K562 (cell line): ENCODE measurements around the gene HOXA2. TPM values are rescaled to one million over a fixed set of nuclear protein-coding genes. Genes with fewer than 3 reads are reported as not detected.

Experiments used
- ATAC-seq: fragments of 200-7000 bp; cut with Tn5 transposase; 3 replicates; pipeline ENCODE4 v1.9.1; 2020; ENCODE audit warnings: moderate library complexity
- BruUV-seq: library from RNA; stranded (reverse); fragments of 400-500 nt; replicated peaks from 2 replicates; lab custom pipeline; 2021; lab: Mats Ljungman, UMichigan
- CTCF ChIA-PET: fragments of 300-600 bp; formaldehyde crosslinking; extraction: SDS; loops from one replicate; lab custom pipeline; 2021; ENCODE audit warnings: low intra/inter-chr PET ratio; lab: Yijun Ruan, JAX
- POLR2A ChIA-PET: fragments of 300-600, 350-650 bp; sonication (Branson Sonifier 250); formaldehyde crosslinking; extraction: SDS; loops from one replicate; lab custom pipeline; 2021; ENCODE audit warnings: antibody characterized with exemption, inconsistent platforms; lab: Yijun Ruan, JAX
- DNase-seq, 4 experiments: peaks; one replicate each; pipeline versions ENCODE4 v3.0.0 to v3.0.0-alpha.2; 2011 to 2018; ENCODE audit warnings: low spot score in 3 of 4, mixed read lengths in 3 of 4; ENCODE audit errors: extremely low read depth in 1 of 4
- FAIRE-seq: peaks from 2 replicates; lab custom pipeline; 2011; peaks lifted over from hg19 to GRCh38; lab: Jason Lieb, UNC
- H2AFZ ChIP-seq: 2 replicates; pipeline ENCODE4 v1.6.0; 2011; ENCODE audit warnings: low read depth, low read length, control low read depth, inconsistent platforms
- H3K27ac ChIP-seq: fragments of 200-600 bp; 3 replicates; pipeline ENCODE4 v1.8.0; 2011; ENCODE audit warnings: low read depth, mild to moderate bottlenecking, control low read depth, inconsistent platforms, low read length, moderate library complexity, mixed read lengths; ENCODE audit errors: extremely low read depth
- H3K27me3 ChIP-seq, 2 experiments: fragments of 300-600 bp in 1 of 2; 2 replicates in 1 of 2; 3 replicates in 1 of 2; pipeline versions ENCODE4 v1.6.0 to v1.8.0; 2011; ENCODE audit warnings: inconsistent platforms in 2 of 2, low read length in 2 of 2, mild to moderate bottlenecking in 1 of 2, mixed read lengths in 1 of 2, moderate library complexity in 1 of 2; ENCODE audit not compliant: control insufficient read depth in 2 of 2, insufficient read depth in 2 of 2
- H3K36me3 ChIP-seq: fragments of 300-600 bp; 3 replicates; pipeline ENCODE4 v1.8.0; 2011; ENCODE audit warnings: mild to moderate bottlenecking, low read length, inconsistent platforms; ENCODE audit not compliant: control insufficient read depth, insufficient read depth
- H3K4me1 ChIP-seq, 2 experiments: fragments of 200-600 bp in 1 of 2; replicated peaks in 1 of 2; 2 replicates in 1 of 2; 3 replicates in 1 of 2; pipeline versions ENCODE4 v1.5.1 to v1.8.0; 2011; ENCODE audit warnings: inconsistent platforms in 2 of 2, low read length in 2 of 2, mild to moderate bottlenecking in 1 of 2, mixed read lengths in 1 of 2, moderate library complexity in 1 of 2; ENCODE audit not compliant: control insufficient read depth in 2 of 2, insufficient read depth in 2 of 2
- H3K4me2 ChIP-seq: 2 replicates; pipeline ENCODE4 v1.6.1; 2011; ENCODE audit warnings: low read length, control low read depth, inconsistent platforms, mixed read lengths; ENCODE audit not compliant: insufficient read depth
- H3K4me3 ChIP-seq: fragments of 200-600 bp; sonication (generic), shearing (Covaris generic); 2 replicates; pipeline ENCODE4 v1.5.1; 2016; ENCODE audit warnings: control low read depth, inconsistent platforms
- H3K79me2 ChIP-seq: fragments of 200-600 bp; 3 replicates; pipeline ENCODE4 v1.8.0; 2011; ENCODE audit warnings: low read length, inconsistent platforms; ENCODE audit not compliant: control insufficient read depth, insufficient read depth
- H3K9ac ChIP-seq, 2 experiments: 2 replicates each; pipeline versions ENCODE4 v1.6.0 to v1.6.1; 2011; ENCODE audit warnings: low read depth in 2 of 2, low read length in 2 of 2, control low read depth in 1 of 2, inconsistent platforms in 1 of 2, mild to moderate bottlenecking in 1 of 2, mixed read lengths in 1 of 2; ENCODE audit not compliant: insufficient read depth in 1 of 2
- H3K9me1 ChIP-seq: one replicate; pipeline ENCODE4 v1.6.0; 2011; ENCODE audit warnings: inconsistent platforms, mild to moderate bottlenecking, low read length, moderate library complexity; ENCODE audit not compliant: control insufficient read depth, insufficient read depth
- H3K9me3 ChIP-seq: replicated peaks from 2 replicates; pipeline ENCODE4 v1.5.1; 2011; ENCODE audit warnings: low read depth, low read length, inconsistent platforms; ENCODE audit not compliant: control insufficient read depth, insufficient read depth
- H4K20me1 ChIP-seq: replicated peaks from 2 replicates; pipeline ENCODE4 v1.6.1; 2011; ENCODE audit warnings: low read length, inconsistent platforms, mixed read lengths; ENCODE audit not compliant: control insufficient read depth, insufficient read depth
- BHLHE40 ChIP-seq: IDR thresholded peaks from 2 replicates; pipeline ENCODE4 v1.6.1; 2011; ENCODE audit warnings: low read length, improper control_type of control experiment
- FOSL1 ChIP-seq: fragments of 200-800 bp; sonication (Bioruptor generic); conservative IDR thresholded peaks from 2 replicates; pipeline ENCODE4 v1.6.1; 2016; ENCODE audit warnings: missing genetic modification characterization, missing compliant biosample characterization
- GATAD2A ChIP-seq: fragments of 450-650 bp; IDR thresholded peaks from 2 replicates; pipeline ENCODE4 v1.6.1; 2017
- KLF6 ChIP-seq: fragments of 250-450 bp; sonication (Bioruptor Pico); IDR thresholded peaks from 2 replicates; pipeline ENCODE4 v1.4.0; 2020; ENCODE audit warnings: mild to moderate bottlenecking, moderate library complexity, borderline replicate concordance
- NCOA2 ChIP-seq, 2 experiments: fragments of 450-650 bp; IDR thresholded peaks; 2 replicates each; pipeline ENCODE4 v1.6.1; 2018; ENCODE audit warnings: mild to moderate bottlenecking in 2 of 2, moderate library complexity in 1 of 2; ENCODE audit not compliant: partially characterized antibody in 2 of 2
- SPI1 ChIP-seq: IDR thresholded peaks from 2 replicates; pipeline ENCODE4 v1.6.1; 2011; ENCODE audit warnings: low read depth, low read length, control low read depth, borderline replicate concordance
- TAF1 ChIP-seq: IDR thresholded peaks from 2 replicates; pipeline ENCODE4 v1.6.1; 2011; ENCODE audit warnings: mild to moderate bottlenecking, low read length, moderate library complexity; ENCODE audit not compliant: insufficient read depth, control insufficient read depth, severe bottlenecking; ENCODE audit errors: extremely low read depth
- XRCC3 ChIP-seq: fragments of 450-650 bp; IDR thresholded peaks from 2 replicates; pipeline ENCODE4 v1.6.1; 2017; ENCODE audit warnings: mild to moderate bottlenecking, moderate library complexity
- ZNF146 ChIP-seq: IDR thresholded peaks from one replicate; pipeline ENCODE4 v1.6.1; 2018; ENCODE audit warnings: missing compliant biosample characterization; ENCODE audit not compliant: unreplicated experiment
- in situ Hi-C: fragments of 300-500 bp; cut with MboI; formaldehyde crosslinking; loops from 4 replicates; pipeline ENCODE4 v1.15.0; 2018; ENCODE audit warnings: inconsistent platforms, mixed read lengths
- intact Hi-C: fragments of 100-400 bp; cut with micrococcal nuclease; formaldehyde crosslinking; loops from 2 replicates; pipeline ENCODE4 v1.14.2; 2022
- polyA plus RNA-seq, 8 experiments: library from polyadenylated mRNA; depleted of rRNA in 4 of 8; stranded (reverse) in 5 of 8; unstranded in 3 of 8; fragments of >200 nt; fragmentation: Nextera tagmentation in 2 of 8; fragmentation: Illumina TruSeq in 1 of 8; extraction: Ambion mirVana in 2 of 8; extraction: Trizol in 1 of 8; gene quantifications; 2 replicates each; pipeline versions ENCODE4 v1.2.1 to v1.2.3, GENCODE V29; 2011 to 2014; ENCODE audit warnings: inconsistent platforms in 1 of 8, missing spikeins in 1 of 8
- total RNA-seq, 7 experiments: library from RNA; depleted of rRNA in 6 of 7; stranded (reverse); fragments of >200 nt in 6 of 7; fragmentation: Illumina TruSeq in 2 of 7; extraction: Trizol in 2 of 7; gene quantifications; 2 replicates each; pipeline versions ENCODE4 v1.2.1 to v1.2.3, GENCODE V29; 2011 to 2021; ENCODE audit warnings: low replicate concordance in 1 of 7
- TF ChIP-seq, protein P1 (sequence below): sonication (generic); formaldehyde crosslinking; IDR thresholded peaks from 2 replicates; pipeline ENCODE4 v1.8.1; 2023; ENCODE audit warnings: mild to moderate bottlenecking, missing genetic modification reagents, moderate library complexity

HOXA2 gene
- total and polyA plus RNA-seq, 9 of the 15 experiments (the other 6 are each of a cell fraction or from before 2014, with no cell fraction given): 0.04 TPM; not detected in 8

DNA sequence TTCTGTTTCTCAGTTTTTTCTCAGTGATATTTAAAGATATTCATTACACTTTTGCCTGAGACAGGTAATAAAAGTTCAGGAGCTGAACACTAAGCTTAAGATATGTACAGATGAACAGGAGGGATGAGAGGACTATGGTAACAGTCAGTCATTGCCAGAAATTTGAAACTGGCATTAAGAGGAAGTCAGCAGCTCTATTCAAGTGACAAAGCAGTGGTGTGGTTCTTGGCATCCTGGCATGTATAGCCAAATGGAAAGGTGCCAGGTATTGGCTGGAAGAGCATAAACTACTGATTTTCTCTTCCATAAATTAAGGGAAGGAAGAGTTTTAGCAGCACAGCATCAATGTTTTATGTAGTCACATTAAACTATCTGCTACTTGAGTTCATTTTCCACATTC is 29.4 kb downstream of the HOXA2 start:
- intact Hi-C loops: no loop called here
- FAIRE-seq (no peak), ATAC-seq (no peak), DNase-seq (no peak)
- H3K36me3 ChIP-seq: no peaks in the 10 kb centered on the region
- peaks cover 0 to 4% of the 10 kb centered on the region in 2 experiments; a peak in 2 of 5 replicates for H3K27me3 ChIP-seq
- H3K9ac ChIP-seq: no peak overlapping the region
- no TSS peak for BruUV-seq
- peaks cover 0 to 7% of the 10 kb centered on the region in 2 experiments; a peak in 2 of 5 replicates for H3K4me1 ChIP-seq
- H3K79me2 ChIP-seq: no peaks in the 10 kb centered on the region
- no peaks in the 10 kb centered on the region for H3K9me3 ChIP-seq
- no peak overlapping the region for H3K4me3 ChIP-seq
- no peak overlapping the region for H2AFZ ChIP-seq
- H4K20me1 ChIP-seq: no peaks in the 10 kb centered on the region
- no peak overlapping the region for H3K4me2 ChIP-seq
- POLR2A ChIA-PET: no interaction called here
- in situ Hi-C loops: no loop called here
- no peak for TF ChIP-seq FOSL1 (tag)
- no peak for TF ChIP-seq NCOA2 (IDR thresholded peaks at IDR 0.05; ENCODE audit: partially characterized antibody in 2 of 2)
- no peak for TF ChIP-seq ZNF146 (CRISPR knock-in tag)
- TF ChIP-seq SPI1: no peak
- TF ChIP-seq BHLHE40: no peak
- no peak for TF ChIP-seq KLF6
- TF ChIP-seq, protein P1, sequence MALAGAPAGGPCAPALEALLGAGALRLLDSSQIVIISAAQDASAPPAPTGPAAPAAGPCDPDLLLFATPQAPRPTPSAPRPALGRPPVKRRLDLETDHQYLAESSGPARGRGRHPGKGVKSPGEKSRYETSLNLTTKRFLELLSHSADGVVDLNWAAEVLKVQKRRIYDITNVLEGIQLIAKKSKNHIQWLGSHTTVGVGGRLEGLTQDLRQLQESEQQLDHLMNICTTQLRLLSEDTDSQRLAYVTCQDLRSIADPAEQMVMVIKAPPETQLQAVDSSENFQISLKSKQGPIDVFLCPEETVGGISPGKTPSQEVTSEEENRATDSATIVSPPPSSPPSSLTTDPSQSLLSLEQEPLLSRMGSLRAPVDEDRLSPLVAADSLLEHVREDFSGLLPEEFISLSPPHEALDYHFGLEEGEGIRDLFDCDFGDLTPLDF (CRISPR knock-in tag): no peak
- TF ChIP-seq GATAD2A: no peak
- TF ChIP-seq XRCC3: no peak
- no peak for TF ChIP-seq TAF1
- H3K27ac ChIP-seq: no peak overlapping the region
- H3K9me1 ChIP-seq: no peaks in the 10 kb centered on the region
- CTCF ChIA-PET: no interaction called here
